ENCODE results near the gene HSPA6.
A peak's percentile ranks its signal among the peaks of the same experiment; 100 is the strongest.

The HSPA6 gene

GRCh38 chr1:161486806-161487741 lies 37.3 kb upstream of the HSPA6 start:
- Histone ChIP-seq H3K23ac (ENCODE audit: low read length) (no peak overlapping the region), H3K4ac (ENCODE audit: low read depth, low read length) (no peak overlapping the region), H3K4me1 (ENCODE audit: control insufficient read depth in 1 of 2, insufficient read depth in 2 of 2, low read length in 2 of 2) (no peaks in the 10 kb centered on the region), H2AK5ac (ENCODE audit: low read length) (no peak overlapping the region), H4K12ac (ENCODE audit: low read depth, low read length) (no peak overlapping the region), H2BK120ac (ENCODE audit: insufficient read depth, low read length, poor library complexity) (no peak overlapping the region), H2AFZ (ENCODE audit: insufficient read depth, low read length, poor library complexity) (no peak overlapping the region), H3K27ac (ENCODE audit: low read depth, low read length) (no peak overlapping the region), H2BK12ac (ENCODE audit: low read length) (no peak overlapping the region), H4K8ac (ENCODE audit: low read depth, low read length) (no peak overlapping the region), H3K27me3 (ENCODE audit: insufficient read depth, low read length) (no peaks in the 10 kb centered on the region), H3K14ac (ENCODE audit: low read length) (no peak overlapping the region), H4K91ac (ENCODE audit: low read depth, low read length) (no peak overlapping the region), H3K79me1 (ENCODE audit: low read length) (no peaks in the 10 kb centered on the region), H3K18ac (ENCODE audit: low read length) (no peak overlapping the region), H3K4me3 (ENCODE audit: low read depth, low read length) (no peak overlapping the region), H3K36me3 (ENCODE audit: control insufficient read depth in 1 of 2, insufficient read depth in 2 of 2, low read length in 2 of 2) (no peaks in the 10 kb centered on the region), H3K4me2 (ENCODE audit: low read length) (no peak overlapping the region), H2BK5ac (ENCODE audit: low read depth, low read length, poor library complexity) (no peak overlapping the region), H3K9me3 (ENCODE audit: insufficient read depth, low read depth, low read length) (no peaks in the 10 kb centered on the region), H3K79me2 (ENCODE audit: control insufficient read depth, insufficient read depth, low read length, poor library complexity) (no peaks in the 10 kb centered on the region), H3K9ac (ENCODE audit: low read length) (peak overlapping the region; percentile 48)
- no CpG with 5 or more reads among the region's 8 CpGs for WGBS (ENCODE audit: extremely low coverage, insufficient coverage, insufficient read length)
- peak; percentile 28 to 86 for DNase-seq

GRCh38 chr1:161491472-161491871 lies 32.9 kb upstream of the HSPA6 start:
- H3K4me2 ChIP-seq (ENCODE audit: low read length) = no peak overlapping the region
- H3K4me3 ChIP-seq (ENCODE audit: low read depth, low read length) = no peak overlapping the region
- no peak overlapping the region for H4K8ac ChIP-seq (ENCODE audit: low read depth, low read length)
- H3K27ac ChIP-seq (ENCODE audit: low read depth, low read length) = no peak overlapping the region
- no peak overlapping the region for H3K23ac ChIP-seq (ENCODE audit: low read length)
- H2AK5ac ChIP-seq (ENCODE audit: low read length) = no peak overlapping the region
- H3K4me1 ChIP-seq (ENCODE audit: control insufficient read depth in 1 of 2, insufficient read depth in 2 of 2, low read length in 2 of 2) = no peaks in the 10 kb centered on the region
- H3K36me3 ChIP-seq (ENCODE audit: control insufficient read depth in 1 of 2, insufficient read depth in 2 of 2, low read length in 2 of 2) = no peaks in the 10 kb centered on the region
- H2BK120ac ChIP-seq (ENCODE audit: insufficient read depth, low read length, poor library complexity) = no peak overlapping the region
- no peak overlapping the region for H3K18ac ChIP-seq (ENCODE audit: low read length)
- H3K9me3 ChIP-seq (ENCODE audit: insufficient read depth, low read depth, low read length) = no peaks in the 10 kb centered on the region
- no peaks in the 10 kb centered on the region for H3K27me3 ChIP-seq (ENCODE audit: insufficient read depth, low read length)
- WGBS (ENCODE audit: extremely low coverage, insufficient coverage, insufficient read length) = no CpG with 5 or more reads among the region's 5 CpGs
- H3K9ac ChIP-seq (ENCODE audit: low read length) = no peak overlapping the region
- H3K79me2 ChIP-seq (ENCODE audit: control insufficient read depth, insufficient read depth, low read length, poor library complexity) = no peaks in the 10 kb centered on the region
- H3K4ac ChIP-seq (ENCODE audit: low read depth, low read length) = no peak overlapping the region
- no peak overlapping the region for H2BK12ac ChIP-seq (ENCODE audit: low read length)
- H3K14ac ChIP-seq (ENCODE audit: low read length) = no peak overlapping the region
- H2BK5ac ChIP-seq (ENCODE audit: low read depth, low read length, poor library complexity) = no peak overlapping the region
- H2AFZ ChIP-seq (ENCODE audit: insufficient read depth, low read length, poor library complexity) = no peak overlapping the region
- DNase-seq = no peak
- H4K91ac ChIP-seq (ENCODE audit: low read depth, low read length) = no peak overlapping the region
- H3K79me1 ChIP-seq (ENCODE audit: low read length) = no peaks in the 10 kb centered on the region
- H4K12ac ChIP-seq (ENCODE audit: low read depth, low read length) = no peak overlapping the region

GRCh38 chr1:161492827-161493226 lies 31.5 kb upstream of the HSPA6 start:
- Histone ChIP-seq H3K23ac (ENCODE audit: low read length) (no peak overlapping the region), H4K91ac (ENCODE audit: low read depth, low read length) (no peak overlapping the region), H3K18ac (ENCODE audit: low read length) (no peak overlapping the region), H3K27me3 (ENCODE audit: insufficient read depth, low read length) (no peaks in the 10 kb centered on the region), H2BK5ac (ENCODE audit: low read depth, low read length, poor library complexity) (no peak overlapping the region), H3K27ac (ENCODE audit: low read depth, low read length) (no peak overlapping the region), H4K12ac (ENCODE audit: low read depth, low read length) (no peak overlapping the region), H3K4me3 (ENCODE audit: low read depth, low read length) (no peak overlapping the region), H3K4ac (ENCODE audit: low read depth, low read length) (no peak overlapping the region), H2BK12ac (ENCODE audit: low read length) (no peak overlapping the region), H4K8ac (ENCODE audit: low read depth, low read length) (no peak overlapping the region), H3K79me2 (ENCODE audit: control insufficient read depth, insufficient read depth, low read length, poor library complexity) (no peaks in the 10 kb centered on the region), H3K36me3 (ENCODE audit: control insufficient read depth in 1 of 2, insufficient read depth in 2 of 2, low read length in 2 of 2) (no peaks in the 10 kb centered on the region), H3K9ac (ENCODE audit: low read length) (no peak overlapping the region), H2AK5ac (ENCODE audit: low read length) (no peak overlapping the region), H3K79me1 (ENCODE audit: low read length) (no peaks in the 10 kb centered on the region), H3K4me2 (ENCODE audit: low read length) (no peak overlapping the region), H3K14ac (ENCODE audit: low read length) (no peak overlapping the region), H2BK120ac (ENCODE audit: insufficient read depth, low read length, poor library complexity) (no peak overlapping the region), H2AFZ (ENCODE audit: insufficient read depth, low read length, poor library complexity) (no peak overlapping the region), H3K4me1 (ENCODE audit: control insufficient read depth in 1 of 2, insufficient read depth in 2 of 2, low read length in 2 of 2) (no peaks in the 10 kb centered on the region), H3K9me3 (ENCODE audit: insufficient read depth, low read depth, low read length) (no peaks in the 10 kb centered on the region)
- no CpG with 5 or more reads among the region's 2 CpGs for WGBS (ENCODE audit: extremely low coverage, insufficient coverage, insufficient read length)
- no peak for DNase-seq

GRCh38 chr1:161494091-161494735 lies 30.1 kb upstream of the HSPA6 start:
- H3K23ac ChIP-seq (ENCODE audit: low read length) = no peak overlapping the region
- H4K8ac ChIP-seq (ENCODE audit: low read depth, low read length) = no peak overlapping the region
- H3K36me3 ChIP-seq (ENCODE audit: control insufficient read depth in 1 of 2, insufficient read depth in 2 of 2, low read length in 2 of 2) = no peaks in the 10 kb centered on the region
- DNase-seq = no peak
- no peak overlapping the region for H3K9ac ChIP-seq (ENCODE audit: low read length)
- no peak overlapping the region for H4K91ac ChIP-seq (ENCODE audit: low read depth, low read length)
- H3K4ac ChIP-seq (ENCODE audit: low read depth, low read length) = no peak overlapping the region
- no peak overlapping the region for H3K27ac ChIP-seq (ENCODE audit: low read depth, low read length)
- no peaks in the 10 kb centered on the region for H3K9me3 ChIP-seq (ENCODE audit: insufficient read depth, low read depth, low read length)
- no peak overlapping the region for H2BK5ac ChIP-seq (ENCODE audit: low read depth, low read length, poor library complexity)
- H4K12ac ChIP-seq (ENCODE audit: low read depth, low read length) = no peak overlapping the region
- H3K79me1 ChIP-seq (ENCODE audit: low read length) = no peaks in the 10 kb centered on the region
- H3K79me2 ChIP-seq (ENCODE audit: control insufficient read depth, insufficient read depth, low read length, poor library complexity) = no peaks in the 10 kb centered on the region
- H2AFZ ChIP-seq (ENCODE audit: insufficient read depth, low read length, poor library complexity) = no peak overlapping the region
- H2BK120ac ChIP-seq (ENCODE audit: insufficient read depth, low read length, poor library complexity) = no peak overlapping the region
- no peak overlapping the region for H3K14ac ChIP-seq (ENCODE audit: low read length)
- no peak overlapping the region for H2BK12ac ChIP-seq (ENCODE audit: low read length)
- H3K4me1 ChIP-seq (ENCODE audit: control insufficient read depth in 1 of 2, insufficient read depth in 2 of 2, low read length in 2 of 2) = no peaks in the 10 kb centered on the region
- no peak overlapping the region for H3K4me2 ChIP-seq (ENCODE audit: low read length)
- no CpG with 5 or more reads among the region's 3 CpGs for WGBS (ENCODE audit: extremely low coverage, insufficient coverage, insufficient read length)
- H3K4me3 ChIP-seq (ENCODE audit: low read depth, low read length) = no peak overlapping the region
- no peaks in the 10 kb centered on the region for H3K27me3 ChIP-seq (ENCODE audit: insufficient read depth, low read length)
- no peak overlapping the region for H3K18ac ChIP-seq (ENCODE audit: low read length)
- no peak overlapping the region for H2AK5ac ChIP-seq (ENCODE audit: low read length)

Measured in trophoblast cell (in vitro differentiated cells and primary cell).